Measurements from ENCODE around the gene SORL1. TPM values are rescaled to one million over a fixed set of nuclear protein-coding genes. Genes with fewer than 3 reads are reported as not detected.
A peak's percentile ranks its signal among the peaks of the same experiment; 100 is the strongest.

Gene SORL1
- total and polyA plus RNA-seq, 2 of the 8 experiments (the other 6 are each of a cell fraction or from before 2014, with no cell fraction given), result 38.1 to 65.5 TPM

DNA sequence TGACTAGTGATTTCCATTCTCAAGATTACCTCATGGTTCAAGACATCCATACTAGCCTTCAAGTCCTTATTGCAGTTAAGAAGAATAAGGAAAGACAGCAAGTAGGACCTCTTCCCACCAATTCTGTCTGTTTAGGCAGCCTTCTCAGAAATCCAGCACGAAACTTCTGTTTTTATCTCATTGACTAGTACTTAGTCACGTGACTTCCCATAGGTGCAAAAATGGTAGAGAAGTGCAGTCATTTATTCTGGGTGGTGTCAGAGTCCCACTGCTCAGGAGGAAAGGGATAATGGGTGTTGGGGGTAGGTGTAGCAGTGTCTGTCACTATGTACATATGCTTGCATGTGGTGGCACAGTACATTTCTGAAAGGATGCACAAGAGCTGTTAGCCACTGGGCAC, 58.3 kb downstream of the SORL1 start:
- H4K5ac ChIP-seq (ENCODE audit: insufficient read length, low read depth, low read length), result no peak overlapping the region
- H3K14ac ChIP-seq (ENCODE audit: insufficient read length), result no peak overlapping the region
- H3K4me3 ChIP-seq (ENCODE audit: extremely low read depth in 1 of 4, insufficient read depth in 2 of 4, low read depth in 3 of 4, low read length in 4 of 4), result no peak overlapping the region
- H3K4ac ChIP-seq (replicated peaks; ENCODE audit: insufficient read length, low read depth, low read length), result no peak overlapping the region
- H3K79me2 ChIP-seq (ENCODE audit: control insufficient read depth in 1 of 2, insufficient read depth in 2 of 2, low read length in 2 of 2), result peaks cover 0 to 5% of the 10 kb centered on the region in 2 experiments; a peak in 1 of 4 replicates
- 88% methylated on average over 2 of the region's 2 CpGs; no CpG with 5 or more reads in 1 of the 2 experiments for WGBS, 2 experiments (ENCODE audit: extremely low coverage in 1 of 2, insufficient coverage in 1 of 2, insufficient read length in 1 of 2, insufficient replicate concordance in 2 of 2, low coverage in 1 of 2, low lambda C conversion rate in 2 of 2, missing lambda C conversion rate in 1 of 2)
- H3K23me2 ChIP-seq (ENCODE audit: low read depth, low read length), result no peaks in the 10 kb centered on the region
- CTCF ChIA-PET (ENCODE audit: partially characterized antibody), result no interaction called here
- peaks cover 7 to 39% (median 22%) of the 10 kb centered on the region in 4 experiments for H3K36me3 ChIP-seq (ENCODE audit: control insufficient read depth in 2 of 4, insufficient read depth in 4 of 4, low read length in 3 of 4)
- POLR2A ChIA-PET (ENCODE audit: partially characterized antibody), result no interaction called here
- DNase-seq (ENCODE audit: low read depth in 1 of 2, low spot score in 2 of 2) (no peak), FAIRE-seq (peak; percentile 32)
- H3K4me2 ChIP-seq (ENCODE audit: insufficient read depth in 1 of 2, low read depth in 2 of 2, low read length in 2 of 2), result no peak overlapping the region
- no peak overlapping the region for H2AFZ ChIP-seq (ENCODE audit: low read length)
- no peaks in the 10 kb centered on the region for H3K27me3 ChIP-seq (replicated peaks in 1 of 4; ENCODE audit: control insufficient read depth in 3 of 4, extremely low read depth in 1 of 4, insufficient read depth in 3 of 4, low read length in 3 of 4)
- no peak overlapping the region for H4K91ac ChIP-seq (replicated peaks; ENCODE audit: insufficient read length, low read length)
- peaks cover 6 to 14% of the 10 kb centered on the region in 2 experiments for H3K9me3 ChIP-seq (ENCODE audit: insufficient read depth in 2 of 2, low read depth in 1 of 2, low read length in 1 of 2)
- H3K56ac ChIP-seq (replicated peaks; ENCODE audit: insufficient read length, low read depth, low read length), result no peak overlapping the region
- TF ChIP-seq, protein P1, sequence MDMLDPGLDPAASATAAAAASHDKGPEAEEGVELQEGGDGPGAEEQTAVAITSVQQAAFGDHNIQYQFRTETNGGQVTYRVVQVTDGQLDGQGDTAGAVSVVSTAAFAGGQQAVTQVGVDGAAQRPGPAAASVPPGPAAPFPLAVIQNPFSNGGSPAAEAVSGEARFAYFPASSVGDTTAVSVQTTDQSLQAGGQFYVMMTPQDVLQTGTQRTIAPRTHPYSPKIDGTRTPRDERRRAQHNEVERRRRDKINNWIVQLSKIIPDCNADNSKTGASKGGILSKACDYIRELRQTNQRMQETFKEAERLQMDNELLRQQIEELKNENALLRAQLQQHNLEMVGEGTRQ (IDR thresholded peaks at IDR 0.05; ENCODE audit: low read length), result no peak
- TF ChIP-seq EP300 (IDR thresholded peaks at IDR 0.05; ENCODE audit: borderline replicate concordance in 1 of 2, low read depth in 2 of 2, low read length in 2 of 2) (no peak), NRF1 (IDR thresholded peaks at IDR 0.05; ENCODE audit: low read depth, low read length) (no peak), CBX5 (IDR thresholded peaks at IDR 0.05; ENCODE audit: low read depth, low read length) (no peak), RBBP5 (IDR thresholded peaks at IDR 0.05; ENCODE audit: borderline replicate concordance, low read depth, low read length) (no peak)
- no peak overlapping the region for H3K23ac ChIP-seq (ENCODE audit: insufficient read length)
- H3K79me1 ChIP-seq (ENCODE audit: low read depth, low read length), result no peaks in the 10 kb centered on the region
- no peak overlapping the region for H3K9ac ChIP-seq (replicated peaks in 1 of 4; ENCODE audit: extremely low read depth in 1 of 4, low read depth in 3 of 4, low read length in 3 of 4)
- no peak overlapping the region for H2AK5ac ChIP-seq (ENCODE audit: low read depth, low read length)
- H2BK15ac ChIP-seq (ENCODE audit: low read length), result no peak overlapping the region
- peaks cover 0 to 5% (median 0%) of the 10 kb centered on the region in 4 experiments; a peak in 4 of 7 replicates for H3K4me1 ChIP-seq (replicated peaks in 1 of 4; ENCODE audit: control insufficient read depth in 3 of 4, insufficient read depth in 4 of 4, low read length in 3 of 4)
- no peak overlapping the region for H2BK5ac ChIP-seq (ENCODE audit: low read depth, low read length)
- no peak overlapping the region for H2BK12ac ChIP-seq (ENCODE audit: low read depth, low read length)
- no peak overlapping the region for H4K8ac ChIP-seq (ENCODE audit: extremely low read depth, insufficient read depth, low read length)
- H3K27ac ChIP-seq (ENCODE audit: low read depth, low read length), result no peak overlapping the region
- no peak overlapping the region for H3K18ac ChIP-seq (ENCODE audit: extremely low read depth, low read length)
- no peaks in the 10 kb centered on the region for H4K20me1 ChIP-seq (replicated peaks in 1 of 2; ENCODE audit: control insufficient read depth in 1 of 2, insufficient read depth in 2 of 2, low read length in 2 of 2)
- H2BK20ac ChIP-seq (ENCODE audit: low read length), result no peak overlapping the region
- H2BK120ac ChIP-seq (replicated peaks; ENCODE audit: low read depth, low read length), result no peak overlapping the region

Measured in H1 (cell line).